Activated CD4-positive, alpha-beta T cell treated with anti-CD3 and anti-CD28 coated beads, Interleukin-2, Interleukin-4, amounts not matched to agents 100 ng/mL and 50 ng/mL, durations not matched to agents 16 hours and 8 hours (primary cell): ENCODE data around the gene GPR179.
"Not testable (repeated sequence)": the region's sequence is repeated elsewhere in the genome, so short reads cannot be mapped to it uniquely, and the experiment has no call there.

Source experiments
- DNase-seq: peaks from one replicate; pipeline ENCODE4 v3.0.0-alpha.2; 2020; ENCODE audit warnings: low spot score

The GPR179 gene

DNA sequence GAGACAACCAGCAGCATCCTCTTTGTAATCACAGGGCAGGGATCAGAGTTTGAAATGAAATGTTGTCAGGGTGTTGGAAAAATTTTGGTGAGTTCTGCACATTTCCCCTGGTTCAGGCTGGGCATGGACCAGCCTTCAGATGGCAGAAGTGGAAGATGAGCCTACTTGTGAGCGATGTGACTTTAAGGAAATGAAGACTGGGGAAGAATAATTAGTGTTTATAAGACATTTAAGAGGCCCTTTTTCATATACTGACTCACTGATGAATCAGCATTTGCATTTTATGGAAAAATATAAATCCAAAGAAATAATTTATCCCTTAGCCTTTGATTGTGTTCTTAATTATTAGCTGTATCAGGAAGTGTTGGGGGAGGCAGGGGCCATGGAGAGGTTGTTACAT lies 20.9 kb downstream of the GPR179 start:
- no peak for DNase-seq

DNA sequence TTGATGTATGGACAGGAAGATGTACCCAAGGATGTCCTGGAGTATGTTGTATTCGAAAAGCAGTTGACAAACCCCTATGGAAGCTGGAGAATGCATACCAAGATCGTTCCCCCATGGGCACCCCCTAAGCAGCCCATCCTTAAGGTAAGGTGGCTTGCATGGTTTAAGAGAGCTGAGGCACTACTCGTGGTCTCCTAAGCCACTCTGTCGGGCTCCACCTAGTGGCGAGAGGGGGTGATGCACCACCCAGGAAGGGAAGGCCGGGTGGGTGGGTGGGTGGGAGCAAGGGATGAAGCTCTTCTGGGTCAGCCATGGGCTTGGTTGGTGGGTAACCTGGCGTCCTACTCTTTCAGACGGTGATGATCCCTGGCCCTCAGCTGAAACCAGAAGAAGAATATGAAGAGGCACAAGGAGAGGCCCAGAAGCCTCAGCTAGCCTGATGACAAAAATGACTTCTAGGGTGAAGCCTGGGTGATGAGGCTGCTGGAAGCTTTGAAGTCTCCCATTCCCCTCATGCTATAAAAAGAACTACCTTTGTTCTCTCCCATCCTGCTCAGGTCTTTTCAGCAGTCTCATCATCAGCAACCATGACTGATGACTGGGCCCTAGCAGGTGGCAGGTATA lies 21.5 kb downstream of the GPR179 start:
- DNase-seq = peak; percentile 73

DNA sequence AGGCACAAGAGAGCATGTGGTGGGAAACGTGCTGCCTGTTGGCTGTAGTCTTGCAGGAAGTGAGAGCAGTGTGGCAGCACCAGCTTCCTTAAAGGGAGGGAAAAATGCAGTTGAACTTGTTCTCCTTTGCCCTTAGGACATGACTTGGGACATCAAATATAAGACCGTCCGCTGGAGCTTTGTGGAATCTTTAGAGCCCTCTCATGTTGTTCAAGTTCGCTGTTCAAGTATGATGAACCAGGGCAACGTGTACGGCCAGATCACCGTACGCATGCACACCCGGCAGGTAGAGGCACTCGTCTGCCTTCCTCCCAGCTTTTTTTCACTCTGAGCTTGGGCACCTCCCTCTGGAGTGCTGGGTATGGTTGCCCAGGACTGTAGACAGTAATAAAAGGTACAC lies 23.3 kb downstream of the GPR179 start:
- no peak for DNase-seq

DNA sequence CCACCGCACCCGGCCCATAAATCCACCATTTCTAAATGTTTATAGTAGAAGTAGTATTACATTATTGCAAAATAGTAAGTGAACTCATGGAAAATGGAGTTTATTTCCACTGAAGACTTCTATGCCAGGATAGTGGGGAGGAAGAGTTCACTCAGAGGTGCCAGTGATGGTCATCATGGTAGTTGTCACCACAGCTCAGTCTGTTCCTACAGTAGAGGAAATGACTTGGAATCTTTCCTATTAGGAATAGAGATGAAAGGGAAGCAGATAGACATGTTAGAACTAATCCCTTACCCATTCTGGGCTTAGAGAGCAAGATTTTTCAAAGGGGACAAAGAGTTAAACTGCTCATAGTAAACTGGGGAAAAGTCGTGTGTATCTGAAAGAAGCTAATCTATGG lies 26.7 kb downstream of the GPR179 start:
- DNase-seq = no peak

- DNase-seq = peak; percentile 35
Measured at GRCh38 chr17:38315497-38315896, 28.3 kb downstream of the GPR179 start.

- peak; percentile 98 for DNase-seq
Measured at GRCh38 chr17:38296834-38297517, 46.8 kb downstream of the GPR179 start, which contains the start of gene MRPL45. MRPL45 (plus strand) TSS chr17:38297168; CDS start chr17:38297184, 16 bp downstream.

DNA sequence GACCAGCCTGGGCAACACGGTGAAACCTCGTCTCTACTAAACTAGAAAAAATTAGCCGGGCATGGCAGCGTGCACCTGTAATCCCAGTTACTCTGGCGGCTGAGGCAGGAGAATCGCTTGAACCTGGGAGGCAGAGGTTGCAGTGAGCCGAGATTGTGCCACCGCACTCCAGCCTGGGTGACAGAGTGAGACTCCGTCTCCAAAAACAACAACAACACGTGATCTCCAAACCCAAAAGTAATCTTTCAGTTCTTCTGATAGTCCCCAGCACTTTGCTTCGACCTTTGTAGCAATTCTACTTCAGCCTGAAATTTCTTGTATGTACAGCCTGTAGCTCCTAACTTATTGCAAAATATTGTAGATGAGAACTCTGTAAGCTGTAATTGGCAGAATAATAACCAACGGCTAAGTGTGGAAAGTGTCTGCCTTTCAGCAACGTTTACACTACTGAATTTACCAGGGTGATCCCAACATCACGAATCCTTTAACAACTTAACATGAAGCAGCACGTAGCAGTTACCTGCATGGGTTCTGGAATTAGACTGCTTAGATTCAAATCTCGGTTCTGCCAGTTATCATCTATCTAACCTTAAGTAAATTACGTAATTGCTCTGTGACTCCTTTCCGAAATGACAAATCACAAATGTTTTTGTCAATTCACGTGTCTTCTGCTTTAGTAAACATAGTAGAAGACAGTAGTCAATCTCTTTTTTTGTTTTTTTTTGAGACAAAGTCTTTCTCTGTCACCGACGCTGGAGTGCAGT lies 48.0 kb downstream of the GPR179 start:
- DNase-seq = not testable (repeated sequence)

GRCh38 chr17:38289760-38290159 lies 54.0 kb downstream of the GPR179 start:
- DNase-seq = not testable (repeated sequence)

DNA sequence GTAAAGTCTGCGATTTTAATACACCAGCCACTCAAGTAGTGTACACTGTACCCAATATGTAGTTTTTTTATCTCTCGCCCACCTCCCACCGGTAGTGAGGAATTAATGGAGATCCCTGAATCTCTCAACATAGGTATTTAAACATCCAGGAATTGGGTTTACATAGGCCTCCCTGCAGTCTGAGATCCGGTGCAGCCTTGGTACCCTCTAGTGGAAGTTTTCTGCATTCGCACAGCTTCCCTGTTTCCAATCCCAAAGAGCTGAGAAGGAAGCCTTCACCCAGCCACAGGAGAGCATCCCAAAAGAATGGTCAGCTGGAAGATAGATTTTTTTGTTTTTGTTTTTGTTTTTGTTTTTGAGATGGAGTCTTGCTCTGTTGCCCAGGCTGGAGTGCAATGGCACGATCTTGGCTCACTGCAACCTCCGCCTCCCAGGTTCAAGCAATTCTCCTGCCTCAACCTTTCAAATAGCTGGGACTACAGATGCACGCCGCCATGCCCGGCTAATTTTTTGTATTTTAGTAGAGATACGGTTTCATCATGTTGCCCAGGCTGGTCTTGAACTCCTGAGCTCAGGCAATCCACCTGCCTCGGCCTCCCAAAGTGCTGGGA lies 55.4 kb downstream of the GPR179 start:
- not testable (repeated sequence) for DNase-seq

- peak; percentile 34 for DNase-seq
Measured at GRCh38 chr17:38286501-38287091, 57.2 kb downstream of the GPR179 start.

- DNase-seq = not testable (repeated sequence)
Measured at GRCh38 chr17:38285994-38286393, 57.8 kb downstream of the GPR179 start.
